Stimulated activated CD4-positive, alpha-beta T cell treated with anti-CD3 and anti-CD28 coated beads, TNF-alpha, amount 100 ng/mL, for 48 hours (primary cell): ENCODE results near the gene CPLX1.
"Not testable (repeated sequence)": the region's sequence is repeated elsewhere in the genome, so short reads cannot be mapped to it uniquely, and the experiment has no call there.

Source experiments
- DNase-seq, 3 donors: peaks; one replicate each; pipeline ENCODE4 v3.0.0-alpha.2; 2020; ENCODE audit warnings: low read depth in 3 of 3

Gene CPLX1

GRCh38 chr4:777520-778262 lies 48.2 kb downstream of the CPLX1 start:
- no peak for DNase-seq

DNA sequence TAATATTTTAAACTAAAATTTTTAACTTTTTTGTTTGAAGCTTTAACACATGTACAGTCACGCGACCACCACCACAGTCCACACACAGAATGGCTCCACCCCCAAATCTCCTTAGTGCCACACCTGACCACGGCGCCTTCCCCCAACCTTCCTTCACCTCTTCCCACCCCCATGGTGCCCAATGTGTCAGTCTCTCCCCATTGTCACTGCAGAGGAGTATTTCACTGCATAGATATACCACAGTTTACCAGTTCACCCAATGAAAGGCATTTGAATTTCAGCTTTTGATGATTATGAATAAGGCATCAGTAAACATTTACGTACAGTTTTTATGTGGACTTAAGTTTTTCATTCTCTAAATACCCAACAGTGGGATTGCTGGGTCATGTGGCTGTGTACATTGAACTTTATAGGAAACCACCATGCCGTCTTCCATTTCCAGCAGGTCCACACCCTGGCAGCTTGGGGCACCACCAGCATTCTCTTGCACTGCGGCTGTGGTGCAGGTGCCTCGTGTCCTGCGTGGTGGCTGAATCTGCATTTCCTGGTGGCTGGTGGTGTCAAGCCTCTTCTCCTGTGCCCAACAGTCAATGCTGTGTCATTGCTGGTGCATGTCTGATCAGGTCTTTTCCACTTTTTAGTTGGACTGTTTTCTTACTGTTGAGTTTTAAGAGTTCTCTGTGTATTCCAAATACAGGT lies 49.0 kb downstream of the CPLX1 start:
- DNase-seq: no peak

GRCh38 chr4:775485-775884 lies 50.4 kb downstream of the CPLX1 start:
- DNase-seq: not testable (repeated sequence)

- DNase-seq: not testable (repeated sequence)
These were observed 51.4 kb downstream of the CPLX1 start for GRCh38 chr4:774419-775092.

GRCh38 chr4:773214-773613 lies 52.7 kb downstream of the CPLX1 start:
- no peak for DNase-seq

DNA sequence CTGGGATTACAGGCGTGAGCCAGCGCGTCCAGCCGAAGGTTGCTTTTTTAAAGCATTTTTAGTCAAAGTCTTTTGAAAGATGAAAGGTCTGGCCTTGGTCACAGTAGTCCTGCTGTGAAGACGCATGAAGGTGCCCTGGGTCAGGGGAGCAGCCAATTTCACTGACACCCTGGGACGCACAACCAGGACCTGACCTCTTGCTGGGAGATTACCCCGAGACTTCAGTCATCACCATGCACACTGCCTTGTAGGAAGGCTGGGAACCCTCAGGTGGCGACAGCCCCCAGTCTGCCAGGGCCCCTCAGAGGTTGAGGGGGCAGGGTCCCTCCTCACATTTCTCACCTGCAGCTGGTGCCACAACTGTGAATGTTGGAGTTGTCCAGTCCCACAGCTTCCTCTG lies 53.2 kb downstream of the CPLX1 start:
- DNase-seq: no peak

GRCh38 chr4:772118-772517 lies 53.8 kb downstream of the CPLX1 start:
- no peak for DNase-seq

GRCh38 chr4:771464-771863 lies 54.5 kb downstream of the CPLX1 start:
- DNase-seq: no peak

DNA sequence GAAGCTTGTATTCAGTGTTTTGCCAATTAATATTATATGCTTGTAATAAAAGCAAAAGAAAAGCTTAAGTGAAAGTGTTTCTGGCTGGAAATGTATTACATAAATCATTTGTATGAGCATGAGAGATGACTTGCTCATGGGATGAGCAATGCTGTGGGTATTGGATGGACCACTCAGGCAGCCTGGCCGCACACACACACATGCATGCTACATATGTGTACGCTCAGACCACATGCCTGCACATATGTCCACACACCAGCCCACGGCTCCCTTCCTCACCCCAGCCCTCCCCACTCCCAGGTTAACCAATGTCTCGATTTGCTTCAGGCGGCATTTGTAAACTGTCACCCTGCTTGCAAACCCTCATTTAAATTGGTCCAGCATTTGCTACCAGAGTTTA lies 55.9 kb downstream of the CPLX1 start:
- no peak for DNase-seq

DNA sequence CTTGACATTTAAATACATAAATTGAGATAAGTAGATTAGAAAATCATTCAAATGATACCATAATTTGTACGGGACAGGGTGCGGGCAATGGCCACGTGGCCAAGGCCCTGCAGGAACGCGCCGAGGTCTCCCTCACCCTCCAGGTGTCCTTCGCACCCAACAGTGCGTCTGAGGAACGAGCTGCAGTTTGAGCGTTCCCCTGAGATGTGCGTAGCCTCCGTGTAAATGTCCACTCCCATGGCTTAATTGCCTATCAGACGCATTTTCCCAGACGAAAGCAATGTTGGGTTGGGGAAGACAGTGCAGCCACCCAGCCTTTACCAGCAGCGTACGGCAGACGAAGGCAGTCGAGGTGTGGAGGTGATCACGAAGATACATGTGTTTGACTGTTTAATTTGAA lies 56.4 kb downstream of the CPLX1 start:
- DNase-seq: no peak

GRCh38 chr4:768995-769394 lies 56.9 kb downstream of the CPLX1 start:
- DNase-seq: no peak

GRCh38 chr4:768076-768475 lies 57.9 kb downstream of the CPLX1 start:
- no peak for DNase-seq

DNA sequence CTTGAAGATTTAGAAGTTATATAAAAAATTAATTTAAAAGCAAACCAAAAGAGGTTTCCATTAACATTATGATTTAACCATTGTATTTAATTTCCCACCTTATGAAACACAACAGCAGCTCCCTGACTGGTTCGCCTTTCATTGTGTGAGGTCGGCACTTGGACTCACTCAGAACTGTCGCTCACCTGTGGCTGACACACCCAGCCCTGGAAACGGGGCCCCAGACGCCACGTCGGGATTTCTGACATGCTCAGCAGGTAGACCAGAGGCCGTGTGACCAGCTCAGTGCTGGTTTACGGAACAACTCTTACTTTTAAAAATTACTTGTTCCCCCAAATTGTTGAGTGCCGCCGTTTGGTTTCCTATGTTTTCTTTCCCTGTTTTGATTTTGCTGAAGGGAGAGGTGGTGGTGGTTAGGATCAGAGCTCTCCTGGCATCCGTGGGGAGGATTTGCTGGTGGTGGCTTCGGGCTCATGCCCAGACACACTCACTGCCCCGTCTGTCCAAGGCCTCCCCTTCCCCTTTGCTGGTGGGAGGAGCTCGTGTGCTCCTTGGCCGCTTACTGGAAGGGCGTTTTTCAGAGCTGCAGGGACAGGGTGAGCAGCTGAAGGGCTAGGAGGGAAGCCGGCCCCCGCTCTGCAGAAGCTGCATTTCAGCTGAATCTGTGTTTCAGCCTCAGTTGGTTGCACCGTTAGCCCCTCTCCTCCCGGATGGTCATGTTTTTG lies 59.2 kb downstream of the CPLX1 start:
- no peak for DNase-seq

GRCh38 chr4:766152-766515 lies 59.8 kb downstream of the CPLX1 start:
- DNase-seq: no peak

DNA sequence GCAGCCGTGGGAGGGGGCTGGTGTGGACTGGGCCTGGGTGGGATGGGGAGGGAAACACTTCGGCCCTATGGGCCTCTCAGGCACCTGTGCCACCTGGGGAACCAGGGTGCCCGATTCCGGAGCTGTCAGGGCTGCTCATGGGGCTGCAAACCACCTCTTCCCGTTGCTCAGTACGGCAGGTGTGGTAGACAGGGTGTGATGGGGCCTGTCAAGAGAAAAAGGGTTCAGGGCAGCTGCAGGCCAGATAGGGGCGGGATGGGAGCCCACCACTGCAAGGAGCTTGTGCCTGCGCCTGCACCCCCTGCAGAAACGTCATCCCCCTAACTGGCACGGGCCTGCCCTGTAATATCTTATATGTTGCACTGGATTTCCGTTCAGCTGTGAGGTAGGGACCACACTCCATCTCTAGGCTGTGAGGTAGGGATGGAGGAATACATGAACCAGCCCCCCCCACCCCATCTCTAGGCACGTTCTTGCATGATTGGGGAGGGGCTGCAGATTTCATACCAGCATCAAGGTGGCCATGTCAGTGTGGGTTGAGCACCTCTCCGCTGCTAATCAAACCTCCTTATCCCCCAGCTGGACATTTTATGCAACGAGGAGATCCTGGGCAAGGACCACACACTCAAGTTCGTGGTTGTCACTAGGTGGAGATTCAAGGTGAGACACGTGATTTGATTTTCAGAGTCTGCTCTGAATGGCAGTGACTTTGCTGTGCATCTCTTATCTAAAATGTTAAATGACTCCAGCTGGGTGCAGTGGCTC lies 61.3 kb downstream of the CPLX1 start:
- no peak for DNase-seq

DNA sequence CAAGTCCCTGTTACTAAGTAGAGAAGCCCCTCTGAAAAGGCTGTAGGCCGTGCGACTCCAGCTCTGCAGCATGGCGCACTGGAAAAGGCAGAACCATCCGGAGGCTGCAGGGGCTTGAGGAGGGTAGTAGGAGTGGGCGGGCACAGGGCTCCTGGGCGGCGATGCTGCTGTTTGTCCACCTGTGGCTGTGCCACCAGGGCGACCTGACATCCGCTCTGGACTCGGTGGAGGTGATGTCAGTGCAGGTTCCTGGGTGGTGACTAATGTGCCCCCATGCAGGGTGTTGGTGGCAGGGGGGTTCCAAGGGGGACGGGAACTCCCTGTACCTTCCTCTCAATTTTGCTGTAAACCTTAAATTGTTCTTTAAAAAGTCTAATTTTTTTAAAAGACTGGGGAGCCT lies 62.0 kb downstream of the CPLX1 start:
- no peak for DNase-seq

DNA sequence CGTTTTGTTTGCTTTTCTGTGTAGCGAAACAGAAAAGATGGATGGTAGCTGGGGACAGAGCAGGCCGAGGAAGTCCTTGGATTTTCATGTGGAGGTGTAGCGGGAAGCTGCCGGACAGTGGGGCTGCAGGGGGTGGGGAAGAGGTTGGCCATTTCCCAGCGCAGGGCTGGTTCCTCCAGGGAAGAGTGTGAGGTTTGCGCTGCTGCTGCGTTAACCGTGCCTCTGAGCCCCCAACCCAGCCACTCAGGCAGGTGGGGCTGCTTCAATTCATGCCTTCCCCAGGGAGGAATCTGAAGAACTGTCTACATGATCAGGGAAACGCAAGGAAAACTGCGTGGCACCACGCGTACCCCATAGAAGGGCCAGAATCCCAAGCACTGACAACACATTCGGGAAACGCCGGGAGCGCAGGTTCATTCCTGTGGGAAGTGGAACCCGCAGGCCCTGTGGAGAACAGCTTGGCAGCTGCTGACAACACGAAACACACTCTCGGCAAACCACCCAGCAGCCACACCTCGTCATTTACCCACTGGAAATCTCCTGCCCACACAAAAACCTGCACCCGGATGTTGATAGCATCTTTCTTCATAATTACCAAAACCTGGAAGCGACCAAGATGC lies 62.6 kb downstream of the CPLX1 start:
- DNase-seq: no peak

- no peak for DNase-seq
These were observed 63.4 kb downstream of the CPLX1 start for GRCh38 chr4:762211-763190.

DNA sequence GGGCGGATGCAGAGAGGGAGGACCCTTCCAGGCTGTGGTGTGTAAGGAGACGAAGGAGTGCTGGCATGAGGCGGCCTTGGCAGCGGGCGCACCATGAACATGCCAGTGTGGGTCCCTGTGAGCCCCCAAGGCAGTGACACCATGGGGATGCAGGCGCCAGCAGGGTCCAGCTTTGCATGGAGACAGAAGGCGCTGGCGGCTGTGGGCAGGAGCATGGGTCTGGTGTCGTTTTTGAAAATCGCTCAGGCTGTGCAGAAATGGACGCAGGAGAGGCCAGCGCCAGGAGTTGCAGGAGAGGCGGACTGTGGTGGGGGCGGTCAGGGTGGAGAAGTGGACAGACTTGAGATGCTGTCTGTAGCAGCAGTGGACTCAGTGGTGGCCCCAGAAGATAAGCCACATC lies 64.2 kb downstream of the CPLX1 start:
- DNase-seq: no peak

- DNase-seq: no peak
These were observed 64.8 kb downstream of the CPLX1 start for GRCh38 chr4:761086-761485.
